Muscle of leg (tissue), 11 donors: ENCODE data around the gene STAG1. TPM values are rescaled to one million over a fixed set of nuclear protein-coding genes. Genes with fewer than 3 reads are reported as not detected.
A peak's percentile ranks its signal among the peaks of the same experiment; 100 is the strongest.
"Not testable (repeated sequence)": the region's sequence is repeated elsewhere in the genome, so short reads cannot be mapped to it uniquely, and the experiment has no call there.

Experiments used
- DNase-seq: peaks from one replicate; pipeline ENCODE4 v3.0.0; 2013
- H3K27ac ChIP-seq: one replicate; pipeline ENCODE4 v1.5.1; 2013; ENCODE audit warnings: mild to moderate bottlenecking, low read length, control low read depth
- H3K27me3 ChIP-seq: one replicate; pipeline ENCODE4 v1.6.1; 2013; ENCODE audit warnings: low read length; ENCODE audit not compliant: control insufficient read depth, insufficient read depth
- H3K36me3 ChIP-seq: one replicate; pipeline ENCODE4 v1.6.1; 2013; ENCODE audit warnings: low read length; ENCODE audit not compliant: control insufficient read depth, insufficient read depth
- H3K4me1 ChIP-seq: one replicate; pipeline ENCODE4 v1.6.1; 2013; ENCODE audit warnings: low read length; ENCODE audit not compliant: control insufficient read depth, insufficient read depth
- H3K4me3 ChIP-seq: one replicate; pipeline ENCODE4 v1.5.1; 2013; ENCODE audit warnings: low read length, control low read depth
- H3K9me3 ChIP-seq: replicated peaks from 2 replicates; pipeline ENCODE4 v1.6.1; 2013; ENCODE audit warnings: low read depth, low read length; ENCODE audit not compliant: control insufficient read depth
- WGBS: methylation state at CpG from one replicate; pipeline ENCODE4 v1.1.5; 2013; ENCODE audit warnings: missing lambda C conversion rate; ENCODE audit not compliant: insufficient coverage; 5-methylcytosine and 5-hydroxymethylcytosine counted together
- polyA plus RNA-seq, 8 donors: library from polyadenylated mRNA; unstranded; fragments of 120-200 nt; gene quantifications; one replicate each; pipeline versions ENCODE4 v1.2.1 to v1.2.3, GENCODE V29; 2013; ENCODE audit warnings: inconsistent platforms in 1 of 8, low replicate concordance in 1 of 8; ENCODE audit not compliant: insufficient read length in 8 of 8, insufficient read depth in 1 of 8
- total RNA-seq: library from RNA; stranded (reverse); fragments of 120-200 nt; gene quantifications from one replicate; pipeline ENCODE4 v1.2.4, GENCODE V29; 2013

The STAG1 gene
- total and polyA plus RNA-seq, 9 donors: 22.9 to 52.2 (median 32.9) TPM

- peaks cover 12% of the 10 kb centered on the region for H3K36me3 ChIP-seq
- H3K9me3 ChIP-seq: no peaks in the 10 kb centered on the region
- H3K4me1 ChIP-seq: no peaks in the 10 kb centered on the region
- peak; percentile 12 for DNase-seq
- H3K27me3 ChIP-seq: no peaks in the 10 kb centered on the region
- whole genome bisulfite sequencing: no CpG with 5 or more reads among the region's 2 CpGs
- no peak overlapping the region for H3K4me3 ChIP-seq
- no peak overlapping the region for H3K27ac ChIP-seq
Observed at GRCh38 chr3:136404056-136404455, 348.1 kb downstream of the STAG1 start.

- no peaks in the 10 kb centered on the region for H3K4me1 ChIP-seq
- DNase-seq: no peak
- no peak overlapping the region for H3K4me3 ChIP-seq
- peaks cover 8% of the 10 kb centered on the region for H3K36me3 ChIP-seq
- H3K27ac ChIP-seq: no peak overlapping the region
- H3K9me3 ChIP-seq: no peaks in the 10 kb centered on the region
- H3K27me3 ChIP-seq: no peaks in the 10 kb centered on the region
Observed at GRCh38 chr3:136396916-136397315, 355.3 kb downstream of the STAG1 start.

DNA sequence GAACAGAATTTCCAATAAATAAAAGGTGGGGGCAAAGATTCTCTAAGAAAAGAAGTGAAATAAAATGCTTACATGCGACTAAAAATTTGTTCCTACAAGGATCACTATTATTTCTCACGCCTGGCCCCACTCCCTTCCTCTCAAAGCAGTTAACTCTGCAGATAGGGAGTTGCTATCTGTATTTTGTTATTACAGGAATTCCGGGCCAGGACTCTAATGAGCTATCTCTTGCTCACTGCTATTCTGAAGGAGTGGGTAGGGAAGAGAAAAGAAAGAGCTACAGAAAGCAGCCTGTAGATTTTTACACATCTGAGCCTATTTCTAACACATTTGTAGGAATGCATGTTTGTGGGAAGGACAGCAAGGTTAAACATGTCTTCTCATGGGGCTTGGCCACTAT, 361.6 kb downstream of the STAG1 start:
- DNase-seq: no peak
- H3K4me3 ChIP-seq: no peak overlapping the region
- no peaks in the 10 kb centered on the region for H3K9me3 ChIP-seq
- H3K27me3 ChIP-seq: no peaks in the 10 kb centered on the region
- no CpG with 5 or more reads among the region's 3 CpGs for WGBS
- peaks cover 3% of the 10 kb centered on the region for H3K36me3 ChIP-seq
- no peak overlapping the region for H3K27ac ChIP-seq
- no peaks in the 10 kb centered on the region for H3K4me1 ChIP-seq

GRCh38 chr3:136387031-136387430, 365.1 kb downstream of the STAG1 start:
- H3K4me3 ChIP-seq: no peak overlapping the region
- H3K36me3 ChIP-seq: peaks cover 5% of the 10 kb centered on the region
- H3K27ac ChIP-seq: no peak overlapping the region
- WGBS: no CpG with 5 or more reads among the region's 1 CpG
- no peak for DNase-seq
- H3K27me3 ChIP-seq: no peaks in the 10 kb centered on the region
- H3K9me3 ChIP-seq: no peaks in the 10 kb centered on the region
- H3K4me1 ChIP-seq: no peaks in the 10 kb centered on the region

GRCh38 chr3:136385457-136385856, 366.7 kb downstream of the STAG1 start:
- Histone ChIP-seq H3K36me3 (peaks cover 6% of the 10 kb centered on the region), H3K27ac (no peak overlapping the region), H3K9me3 (no peaks in the 10 kb centered on the region), H3K4me3 (no peak overlapping the region), H3K27me3 (no peaks in the 10 kb centered on the region), H3K4me1 (no peaks in the 10 kb centered on the region)
- DNase-seq: no peak
- no CpG with 5 or more reads among the region's 2 CpGs for WGBS

DNA sequence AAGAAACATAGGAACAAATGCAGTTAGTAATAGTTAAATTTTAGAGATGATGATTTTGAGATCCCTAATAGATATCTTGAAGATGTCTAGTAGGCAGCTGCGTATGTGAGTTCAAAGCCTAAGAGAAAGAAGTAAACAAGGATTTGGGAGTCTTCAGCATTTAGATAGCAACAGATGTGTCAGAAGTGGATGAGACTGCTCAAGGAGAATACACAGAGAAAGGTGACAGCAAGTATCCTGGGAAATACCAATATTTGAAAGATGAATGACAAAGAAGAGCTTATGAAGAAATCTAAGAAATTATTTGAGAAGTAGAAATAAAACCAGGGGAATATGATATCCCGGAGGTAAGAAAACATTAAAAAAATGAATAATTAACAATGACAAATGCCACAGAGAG, 371.1 kb downstream of the STAG1 start:
- 89% methylated on average over 1 of the region's 2 CpGs for WGBS
- no peaks in the 10 kb centered on the region for H3K27me3 ChIP-seq

GRCh38 chr3:136380530-136380929, 371.6 kb downstream of the STAG1 start:
- Histone ChIP-seq H3K27me3 (no peaks in the 10 kb centered on the region), H3K4me1 (no peaks in the 10 kb centered on the region), H3K9me3 (no peaks in the 10 kb centered on the region), H3K36me3 (peaks cover 13% of the 10 kb centered on the region), H3K4me3 (no peak overlapping the region), H3K27ac (no peak overlapping the region)
- DNase-seq: no peak
- WGBS: 80% methylated on average over 2 of the region's 6 CpGs

More for the DNA sequence above, 371.1 kb downstream of the STAG1 start:
- no peak overlapping the region for H3K27ac ChIP-seq
- peaks cover 13% of the 10 kb centered on the region for H3K36me3 ChIP-seq
- no peak for DNase-seq
- H3K4me1 ChIP-seq: no peaks in the 10 kb centered on the region
- H3K9me3 ChIP-seq: no peaks in the 10 kb centered on the region
- H3K4me3 ChIP-seq: no peak overlapping the region

DNA sequence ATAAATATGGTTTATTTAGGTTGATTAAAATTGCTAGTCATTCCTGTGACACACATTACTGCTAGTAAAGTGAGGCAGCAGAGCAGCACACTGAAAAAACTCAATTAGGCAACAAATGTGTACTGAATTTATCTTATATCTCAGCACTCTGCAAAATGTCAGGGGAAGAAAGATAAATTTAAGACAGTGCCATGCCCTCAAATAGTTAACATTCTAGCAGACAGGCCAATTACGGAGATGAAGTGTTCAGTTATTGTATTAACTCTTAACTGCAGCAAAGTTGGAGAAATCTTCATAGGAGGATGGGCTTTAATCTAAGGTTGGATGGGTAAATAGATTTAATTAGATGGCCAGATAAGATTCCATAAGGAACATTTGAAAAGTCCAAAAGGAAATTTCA, 374.2 kb downstream of the STAG1 start:
- H3K36me3 ChIP-seq: peaks cover 14% of the 10 kb centered on the region
- no peaks in the 10 kb centered on the region for H3K9me3 ChIP-seq
- H3K27me3 ChIP-seq: no peaks in the 10 kb centered on the region
- no peak overlapping the region for H3K4me3 ChIP-seq
- no peak overlapping the region for H3K27ac ChIP-seq
- DNase-seq: no peak
- WGBS: no CpG with 5 or more reads among the region's 1 CpG
- no peaks in the 10 kb centered on the region for H3K4me1 ChIP-seq

DNA sequence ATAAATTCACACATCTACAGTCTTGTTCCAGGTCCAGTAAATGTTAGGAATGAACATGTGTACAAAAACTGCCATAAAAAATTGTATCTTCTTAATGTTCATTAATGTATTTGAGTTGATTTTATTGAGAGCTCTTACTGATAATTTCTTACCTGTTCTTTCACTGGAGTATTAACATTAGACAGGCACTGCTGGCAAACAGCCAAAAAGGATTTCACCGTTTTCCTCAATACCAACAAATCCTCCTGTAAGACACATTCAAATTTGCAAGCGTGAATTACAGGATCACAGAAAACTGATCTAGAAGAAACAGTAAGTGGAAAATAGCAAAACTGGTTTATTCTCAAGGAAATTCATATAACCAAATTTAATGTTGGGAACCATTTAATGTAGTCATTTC, 374.7 kb downstream of the STAG1 start:
- no peaks in the 10 kb centered on the region for H3K27me3 ChIP-seq
- peaks cover 14% of the 10 kb centered on the region for H3K36me3 ChIP-seq
- no peaks in the 10 kb centered on the region for H3K4me1 ChIP-seq
- DNase-seq: no peak
- no peaks in the 10 kb centered on the region for H3K9me3 ChIP-seq
- H3K4me3 ChIP-seq: no peak overlapping the region
- H3K27ac ChIP-seq: no peak overlapping the region
- no CpG with 5 or more reads among the region's 2 CpGs for WGBS

DNA sequence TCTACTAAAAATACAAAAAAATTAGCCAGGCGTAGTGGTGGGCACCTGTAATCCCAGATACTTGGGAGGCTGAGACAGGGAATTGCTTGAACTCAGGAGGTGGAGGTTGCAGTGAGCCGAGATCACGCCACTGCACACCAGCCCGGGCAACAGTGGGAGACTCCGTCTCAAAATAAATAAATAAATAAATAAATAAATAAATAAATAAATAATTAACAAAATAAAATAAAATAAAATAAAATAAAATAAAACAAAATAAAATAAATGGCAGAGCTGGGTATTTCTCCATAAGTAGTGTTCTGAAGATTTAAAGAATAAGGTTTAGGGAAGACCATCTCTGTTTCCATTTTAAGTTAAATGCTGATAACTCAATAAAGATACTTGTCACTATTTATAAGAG, 376.4 kb downstream of the STAG1 start:
- peaks cover 12% of the 10 kb centered on the region for H3K36me3 ChIP-seq
- WGBS: no CpG with 5 or more reads among the region's 5 CpGs
- not testable (repeated sequence) for DNase-seq

DNA sequence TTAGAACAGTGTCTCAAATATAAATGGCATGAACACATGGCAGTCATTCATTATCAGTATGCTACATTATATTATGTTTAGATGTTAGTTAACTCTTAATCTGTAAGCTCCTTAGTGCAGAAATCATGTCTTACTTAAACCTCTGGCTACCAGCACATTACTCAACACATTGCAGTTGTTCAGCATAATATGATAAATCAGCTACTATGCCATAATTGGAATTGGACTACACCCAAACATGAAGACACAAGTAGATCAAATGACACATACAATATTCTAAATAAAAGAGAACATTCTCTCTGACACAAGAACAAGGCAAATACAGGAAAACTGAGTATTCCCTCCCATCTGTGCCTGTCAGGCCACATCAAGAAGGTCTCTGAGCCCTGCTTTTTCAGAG, 385.9 kb downstream of the STAG1 start:
- Histone ChIP-seq H3K27ac (no peak overlapping the region), H3K36me3 (peaks cover 5% of the 10 kb centered on the region), H3K9me3 (no peaks in the 10 kb centered on the region), H3K4me1 (no peaks in the 10 kb centered on the region), H3K4me3 (no peak overlapping the region), H3K27me3 (no peaks in the 10 kb centered on the region)
- DNase-seq: peak; percentile 12

More for the DNA sequence above, 376.4 kb downstream of the STAG1 start:
- H3K27me3 ChIP-seq, H3K9me3 ChIP-seq, H3K27ac ChIP-seq, H3K4me3 ChIP-seq, H3K4me1 ChIP-seq: not testable (repeated sequence)
